HFF-Myc (cell line): ENCODE results near the gene PDZRN4.
"Not testable (repeated sequence)": the region's sequence is repeated elsewhere in the genome, so short reads cannot be mapped to it uniquely, and the experiment has no call there.

Source experiments
- DNase-seq: peaks from one replicate; pipeline ENCODE4 v3.0.0-alpha.2; 2011; ENCODE audit warnings: low read depth; ENCODE audit errors: extremely low read depth
- H3K4me3 ChIP-seq: replicated peaks from 2 replicates; pipeline ENCODE4 v1.5.1; 2011; ENCODE audit warnings: low read depth, mild to moderate bottlenecking, control low read depth, low read length
- TF ChIP-seq, protein P1 (sequence below): IDR thresholded peaks from 2 replicates; pipeline ENCODE4 v1.5.1; 2012; ENCODE audit warnings: mild to moderate bottlenecking, low read depth, low read length, control low read depth; ENCODE audit errors: missing control alignments

PDZRN4 gene

DNA sequence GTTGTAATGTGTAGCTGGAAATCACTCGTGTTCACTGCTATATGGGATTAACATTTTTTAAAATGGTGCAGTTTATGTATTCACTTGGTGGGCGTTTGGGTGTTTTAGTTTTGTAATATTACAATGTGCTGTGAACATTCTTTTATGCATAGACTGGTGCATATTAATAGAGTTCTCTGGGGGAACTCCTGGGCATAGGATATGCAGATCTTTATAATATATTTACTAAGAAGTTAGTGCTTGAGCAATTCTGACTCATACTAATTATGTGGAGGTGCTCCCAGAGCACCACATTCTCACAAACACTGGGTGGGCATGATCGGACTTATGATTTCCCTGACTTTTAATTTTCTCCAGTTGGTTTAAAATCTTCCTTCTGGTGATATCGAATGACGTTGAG is 342.3 kb downstream of the PDZRN4 start:
- TF ChIP-seq, protein P1, sequence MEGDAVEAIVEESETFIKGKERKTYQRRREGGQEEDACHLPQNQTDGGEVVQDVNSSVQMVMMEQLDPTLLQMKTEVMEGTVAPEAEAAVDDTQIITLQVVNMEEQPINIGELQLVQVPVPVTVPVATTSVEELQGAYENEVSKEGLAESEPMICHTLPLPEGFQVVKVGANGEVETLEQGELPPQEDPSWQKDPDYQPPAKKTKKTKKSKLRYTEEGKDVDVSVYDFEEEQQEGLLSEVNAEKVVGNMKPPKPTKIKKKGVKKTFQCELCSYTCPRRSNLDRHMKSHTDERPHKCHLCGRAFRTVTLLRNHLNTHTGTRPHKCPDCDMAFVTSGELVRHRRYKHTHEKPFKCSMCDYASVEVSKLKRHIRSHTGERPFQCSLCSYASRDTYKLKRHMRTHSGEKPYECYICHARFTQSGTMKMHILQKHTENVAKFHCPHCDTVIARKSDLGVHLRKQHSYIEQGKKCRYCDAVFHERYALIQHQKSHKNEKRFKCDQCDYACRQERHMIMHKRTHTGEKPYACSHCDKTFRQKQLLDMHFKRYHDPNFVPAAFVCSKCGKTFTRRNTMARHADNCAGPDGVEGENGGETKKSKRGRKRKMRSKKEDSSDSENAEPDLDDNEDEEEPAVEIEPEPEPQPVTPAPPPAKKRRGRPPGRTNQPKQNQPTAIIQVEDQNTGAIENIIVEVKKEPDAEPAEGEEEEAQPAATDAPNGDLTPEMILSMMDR, result no peak

DNA sequence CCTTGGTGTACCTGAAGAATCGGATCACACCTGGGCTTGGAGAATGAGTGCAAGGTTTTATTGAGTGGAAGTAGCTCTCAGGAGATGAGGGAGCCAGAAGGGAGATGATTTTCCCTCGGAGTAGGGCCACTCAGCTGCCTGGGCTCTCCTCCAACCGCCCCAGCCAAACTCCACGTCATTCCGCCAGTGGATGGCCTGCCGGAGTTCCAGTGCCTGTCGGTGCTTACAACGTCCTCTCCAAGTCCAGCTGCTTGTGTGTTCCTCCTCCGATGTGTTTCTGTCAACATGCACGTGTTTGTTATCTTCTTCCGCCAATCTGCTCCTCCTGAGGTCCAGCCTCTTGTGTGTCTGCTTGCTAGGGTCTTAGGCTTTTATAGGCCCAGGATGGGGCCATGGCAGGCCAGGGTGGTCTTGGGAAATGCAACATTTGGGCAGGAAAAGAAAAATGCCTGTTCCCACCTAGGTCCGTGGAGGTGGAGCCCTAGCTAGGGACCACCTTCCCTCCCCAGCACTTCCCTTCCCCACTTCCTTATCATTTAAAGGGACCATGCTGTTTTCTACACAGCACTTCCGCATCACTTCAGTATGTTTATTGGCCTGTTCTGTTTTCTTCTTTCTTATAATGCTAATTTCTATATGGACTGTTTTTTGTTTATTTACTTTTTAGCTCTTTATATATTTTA is 343.2 kb downstream of the PDZRN4 start:
- no peak for DNase-seq
- TF ChIP-seq, protein P1, result no peak
- H3K4me3 ChIP-seq, result no peak overlapping the region

More for the DNA sequence above, 342.3 kb downstream of the PDZRN4 start:
- no peak overlapping the region for H3K4me3 ChIP-seq
- DNase-seq, result no peak

DNA sequence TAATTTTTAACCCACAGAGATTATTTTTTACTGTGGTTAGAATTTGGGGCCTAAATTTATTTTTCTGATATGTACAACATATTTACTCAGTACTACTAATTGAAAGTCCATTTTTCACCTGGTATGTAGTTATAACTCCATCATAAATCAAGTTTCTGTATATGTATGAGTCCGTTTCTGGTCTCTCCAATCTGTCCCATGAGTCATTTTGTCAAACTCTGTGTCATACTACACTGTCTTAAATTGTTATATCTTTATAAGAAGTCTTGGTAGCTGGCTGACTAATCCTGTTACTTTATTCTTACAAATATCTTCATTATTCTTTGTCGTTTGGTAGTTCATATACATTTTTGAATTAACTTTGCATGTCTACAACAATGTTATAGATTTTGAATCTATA is 344.0 kb downstream of the PDZRN4 start:
- TF ChIP-seq, protein P1, result no peak
- no peak for DNase-seq
- H3K4me3 ChIP-seq, result no peak overlapping the region

DNA sequence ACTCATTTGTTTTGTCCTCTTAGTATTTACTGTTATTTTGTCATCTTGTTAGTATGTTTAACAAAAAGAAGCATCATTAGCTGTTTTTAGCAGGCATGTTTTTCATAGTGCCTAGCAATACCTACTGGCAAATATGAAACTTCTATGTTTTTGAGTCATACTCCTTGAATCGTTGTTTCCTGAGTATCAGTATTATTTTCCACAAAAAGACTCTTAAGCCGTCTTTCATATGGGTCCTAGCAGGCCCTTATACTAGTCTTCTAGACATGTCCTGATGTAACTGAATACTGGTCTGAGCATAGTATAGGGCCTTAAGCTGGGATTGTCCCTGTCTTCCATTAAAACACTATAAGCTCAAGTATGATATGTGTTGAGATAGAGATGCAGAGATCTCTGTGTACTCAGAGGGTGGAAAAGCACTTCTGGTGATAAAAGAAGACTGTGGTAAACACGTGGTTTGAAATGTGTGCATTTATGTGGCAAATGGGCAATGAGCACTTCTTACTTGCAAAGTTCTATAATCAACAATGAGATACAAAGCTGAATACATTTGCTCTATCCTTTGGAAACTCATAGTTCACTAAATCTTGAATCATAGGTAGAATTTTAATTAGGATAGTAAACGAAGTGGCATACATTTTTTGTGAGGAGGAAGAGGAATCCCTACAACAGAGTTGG is 348.8 kb downstream of the PDZRN4 start:
- TF ChIP-seq, protein P1, result no peak
- no peak for DNase-seq
- H3K4me3 ChIP-seq, result no peak overlapping the region

DNA sequence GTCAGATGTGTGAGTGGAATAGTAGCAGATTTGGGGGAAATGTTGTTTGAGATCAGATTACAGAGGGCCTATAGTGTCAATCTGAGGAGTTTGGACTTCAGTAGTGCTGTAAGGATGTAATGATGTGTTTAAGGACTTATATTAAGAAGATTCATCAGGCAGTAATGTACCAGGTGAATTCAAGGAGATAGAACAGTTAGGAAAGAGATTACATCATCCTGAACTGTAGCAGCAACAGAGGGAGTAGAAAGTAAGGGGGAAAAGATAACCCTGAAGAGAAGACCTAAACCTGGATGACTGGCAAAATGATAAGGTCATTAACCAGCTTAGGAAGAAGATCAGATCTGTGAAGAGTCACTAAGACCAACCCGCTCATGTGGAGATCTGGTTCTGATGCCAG is 349.4 kb downstream of the PDZRN4 start:
- DNase-seq, result no peak
- TF ChIP-seq, protein P1, result no peak
- H3K4me3 ChIP-seq, result no peak overlapping the region

DNA sequence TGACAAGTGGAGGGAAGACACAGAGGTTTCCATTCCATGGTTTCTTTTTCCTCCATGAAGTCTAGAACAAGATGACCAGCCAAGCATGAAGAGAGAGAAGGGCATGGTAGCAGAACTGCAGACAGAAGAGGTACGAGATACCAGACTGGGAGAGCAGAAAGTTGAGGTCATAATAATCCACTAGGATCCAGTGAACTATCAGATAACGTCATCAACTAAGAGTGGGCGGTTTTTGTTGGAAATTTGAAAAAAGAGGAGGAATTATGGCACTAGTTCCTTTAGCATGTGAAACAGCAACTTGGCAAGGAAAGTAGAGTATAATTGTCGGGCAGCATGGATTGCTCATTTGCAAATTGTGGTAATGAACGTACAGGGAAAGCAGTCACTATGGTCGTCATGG is 357.6 kb downstream of the PDZRN4 start:
- no peak for DNase-seq
- H3K4me3 ChIP-seq, result no peak overlapping the region
- TF ChIP-seq, protein P1, result no peak

DNA sequence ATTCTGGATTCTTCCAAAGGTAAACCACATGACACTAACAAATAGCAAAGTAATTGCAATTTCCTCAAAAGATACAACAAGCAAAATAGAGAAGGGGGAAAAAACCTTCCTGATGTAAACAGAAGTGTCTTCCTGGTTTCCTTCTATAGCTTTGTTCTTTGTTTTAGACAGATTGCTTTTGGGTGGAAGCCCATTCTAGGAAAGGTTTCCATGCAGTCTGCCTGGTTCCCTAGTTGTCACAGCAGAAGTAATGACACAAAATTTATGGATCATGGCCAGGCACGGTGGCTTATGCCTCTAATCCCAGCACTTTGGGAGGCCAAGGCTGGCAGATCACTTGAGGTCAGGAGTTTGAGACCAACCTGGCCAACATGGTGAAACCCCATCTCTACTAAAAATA is 359.0 kb downstream of the PDZRN4 start:
- not testable (repeated sequence) for DNase-seq, H3K4me3 ChIP-seq
